ENCODE measurements around the gene SCYGR5.

DNA sequence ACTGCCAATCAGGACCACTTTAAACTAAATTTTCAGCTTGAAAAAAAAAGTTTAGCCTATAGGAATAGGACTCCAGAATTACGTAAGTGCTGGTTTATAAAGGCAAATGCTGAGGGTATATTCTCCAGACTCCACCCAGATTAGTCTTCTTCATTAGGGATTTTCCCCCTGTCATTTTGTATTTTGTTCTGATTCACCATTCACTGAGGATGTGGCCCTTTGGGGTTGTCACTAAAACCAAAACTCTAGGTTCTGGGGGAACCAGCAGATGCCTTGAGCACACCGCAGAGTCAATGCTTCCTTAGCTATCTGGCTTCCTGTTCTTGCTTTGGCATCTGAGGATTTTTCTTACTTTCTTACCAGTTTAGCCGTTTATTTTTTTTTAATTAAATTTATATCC lies 38.8 kb upstream of the SCYGR5 start:
- TF ChIP-seq POLR2A (IDR thresholded peaks at IDR 0.05), result no peak
- TF ChIP-seq, protein P1, sequence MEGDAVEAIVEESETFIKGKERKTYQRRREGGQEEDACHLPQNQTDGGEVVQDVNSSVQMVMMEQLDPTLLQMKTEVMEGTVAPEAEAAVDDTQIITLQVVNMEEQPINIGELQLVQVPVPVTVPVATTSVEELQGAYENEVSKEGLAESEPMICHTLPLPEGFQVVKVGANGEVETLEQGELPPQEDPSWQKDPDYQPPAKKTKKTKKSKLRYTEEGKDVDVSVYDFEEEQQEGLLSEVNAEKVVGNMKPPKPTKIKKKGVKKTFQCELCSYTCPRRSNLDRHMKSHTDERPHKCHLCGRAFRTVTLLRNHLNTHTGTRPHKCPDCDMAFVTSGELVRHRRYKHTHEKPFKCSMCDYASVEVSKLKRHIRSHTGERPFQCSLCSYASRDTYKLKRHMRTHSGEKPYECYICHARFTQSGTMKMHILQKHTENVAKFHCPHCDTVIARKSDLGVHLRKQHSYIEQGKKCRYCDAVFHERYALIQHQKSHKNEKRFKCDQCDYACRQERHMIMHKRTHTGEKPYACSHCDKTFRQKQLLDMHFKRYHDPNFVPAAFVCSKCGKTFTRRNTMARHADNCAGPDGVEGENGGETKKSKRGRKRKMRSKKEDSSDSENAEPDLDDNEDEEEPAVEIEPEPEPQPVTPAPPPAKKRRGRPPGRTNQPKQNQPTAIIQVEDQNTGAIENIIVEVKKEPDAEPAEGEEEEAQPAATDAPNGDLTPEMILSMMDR (IDR thresholded peaks at IDR 0.05), result no peak

Data from right lobe of liver (tissue), 4 donors.